Panc1 (cell line): ENCODE results near the gene GHRHR.

Experiments used
- POLR2AphosphoS5 ChIP-seq: IDR thresholded peaks from 2 replicates; pipeline ENCODE4 v1.6.1; 2012; ENCODE audit warnings: mild to moderate bottlenecking, low read depth, low read length, moderate library complexity
- SIN3A ChIP-seq: IDR thresholded peaks from 2 replicates; pipeline ENCODE4 v1.6.1; 2012; ENCODE audit warnings: low read depth, mild to moderate bottlenecking, low read length, moderate library complexity, borderline replicate concordance; ENCODE audit not compliant: insufficient read depth
- TCF7L2 ChIP-seq: IDR thresholded peaks from 2 replicates; pipeline ENCODE4 v1.6.1; 2011; ENCODE audit warnings: mild to moderate bottlenecking, low read depth, low read length, inconsistent platforms
- TF ChIP-seq, protein P1 (sequence below): fragments of 450-650 bp; IDR thresholded peaks from 2 replicates; pipeline ENCODE4 v1.5.1; 2017; ENCODE audit warnings: mild to moderate bottlenecking
- TF ChIP-seq, protein P2 (sequence below), 2 experiments: IDR thresholded peaks; 2 replicates each; pipeline ENCODE4 v1.6.1; 2011 to 2012; ENCODE audit warnings: low read depth in 2 of 2, control low read depth in 1 of 2, low read length in 1 of 2, mild to moderate bottlenecking in 1 of 2, moderate library complexity in 1 of 2; ENCODE audit not compliant: insufficient read depth in 1 of 2

DNA sequence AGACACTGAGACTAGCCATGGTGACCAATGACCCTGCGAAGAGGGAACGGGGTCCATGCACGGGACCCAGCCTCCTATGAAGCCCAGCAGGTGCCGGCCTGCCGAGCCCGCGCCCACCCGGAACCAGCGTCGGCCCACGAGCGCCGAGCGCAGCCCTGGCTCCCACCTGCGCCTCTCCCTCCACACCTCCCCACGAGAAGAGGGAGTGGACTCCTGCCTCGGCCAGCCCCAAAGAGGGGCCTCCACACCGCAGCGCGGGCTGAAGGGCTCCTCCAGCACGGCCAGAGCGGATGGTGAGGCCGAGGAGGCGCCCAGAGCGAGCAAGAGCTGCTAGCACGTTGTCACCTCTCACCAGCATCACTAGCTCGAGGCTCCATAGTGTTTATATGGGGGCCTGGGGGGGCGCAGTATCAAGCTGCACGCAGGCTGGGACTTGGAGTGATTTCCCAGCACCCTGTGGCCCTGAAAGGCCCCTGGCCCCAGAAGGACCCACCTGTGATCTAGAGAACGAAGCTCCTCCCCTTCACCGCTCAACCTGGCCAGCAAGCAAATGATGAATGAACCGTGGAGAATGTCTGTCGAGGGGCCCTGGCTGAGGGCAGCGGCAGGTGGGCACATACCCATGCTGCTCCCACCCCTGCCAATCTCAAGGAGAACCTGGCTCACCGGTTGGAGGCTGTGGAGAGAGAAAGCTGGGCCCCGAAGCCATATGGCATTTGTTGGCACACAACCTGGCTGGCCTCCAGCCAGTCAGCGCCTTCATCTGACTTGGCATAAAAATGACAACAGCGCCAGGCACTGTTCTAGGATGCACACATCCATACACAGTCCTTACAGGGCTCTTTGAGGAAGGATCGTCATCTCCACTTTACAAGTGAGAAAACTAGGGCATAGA, 30.7 kb downstream of the GHRHR start:
- TF ChIP-seq, protein P1, sequence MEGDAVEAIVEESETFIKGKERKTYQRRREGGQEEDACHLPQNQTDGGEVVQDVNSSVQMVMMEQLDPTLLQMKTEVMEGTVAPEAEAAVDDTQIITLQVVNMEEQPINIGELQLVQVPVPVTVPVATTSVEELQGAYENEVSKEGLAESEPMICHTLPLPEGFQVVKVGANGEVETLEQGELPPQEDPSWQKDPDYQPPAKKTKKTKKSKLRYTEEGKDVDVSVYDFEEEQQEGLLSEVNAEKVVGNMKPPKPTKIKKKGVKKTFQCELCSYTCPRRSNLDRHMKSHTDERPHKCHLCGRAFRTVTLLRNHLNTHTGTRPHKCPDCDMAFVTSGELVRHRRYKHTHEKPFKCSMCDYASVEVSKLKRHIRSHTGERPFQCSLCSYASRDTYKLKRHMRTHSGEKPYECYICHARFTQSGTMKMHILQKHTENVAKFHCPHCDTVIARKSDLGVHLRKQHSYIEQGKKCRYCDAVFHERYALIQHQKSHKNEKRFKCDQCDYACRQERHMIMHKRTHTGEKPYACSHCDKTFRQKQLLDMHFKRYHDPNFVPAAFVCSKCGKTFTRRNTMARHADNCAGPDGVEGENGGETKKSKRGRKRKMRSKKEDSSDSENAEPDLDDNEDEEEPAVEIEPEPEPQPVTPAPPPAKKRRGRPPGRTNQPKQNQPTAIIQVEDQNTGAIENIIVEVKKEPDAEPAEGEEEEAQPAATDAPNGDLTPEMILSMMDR = no peak
- no peak for TF ChIP-seq TCF7L2
- TF ChIP-seq SIN3A = no peak
- TF ChIP-seq, protein P2, sequence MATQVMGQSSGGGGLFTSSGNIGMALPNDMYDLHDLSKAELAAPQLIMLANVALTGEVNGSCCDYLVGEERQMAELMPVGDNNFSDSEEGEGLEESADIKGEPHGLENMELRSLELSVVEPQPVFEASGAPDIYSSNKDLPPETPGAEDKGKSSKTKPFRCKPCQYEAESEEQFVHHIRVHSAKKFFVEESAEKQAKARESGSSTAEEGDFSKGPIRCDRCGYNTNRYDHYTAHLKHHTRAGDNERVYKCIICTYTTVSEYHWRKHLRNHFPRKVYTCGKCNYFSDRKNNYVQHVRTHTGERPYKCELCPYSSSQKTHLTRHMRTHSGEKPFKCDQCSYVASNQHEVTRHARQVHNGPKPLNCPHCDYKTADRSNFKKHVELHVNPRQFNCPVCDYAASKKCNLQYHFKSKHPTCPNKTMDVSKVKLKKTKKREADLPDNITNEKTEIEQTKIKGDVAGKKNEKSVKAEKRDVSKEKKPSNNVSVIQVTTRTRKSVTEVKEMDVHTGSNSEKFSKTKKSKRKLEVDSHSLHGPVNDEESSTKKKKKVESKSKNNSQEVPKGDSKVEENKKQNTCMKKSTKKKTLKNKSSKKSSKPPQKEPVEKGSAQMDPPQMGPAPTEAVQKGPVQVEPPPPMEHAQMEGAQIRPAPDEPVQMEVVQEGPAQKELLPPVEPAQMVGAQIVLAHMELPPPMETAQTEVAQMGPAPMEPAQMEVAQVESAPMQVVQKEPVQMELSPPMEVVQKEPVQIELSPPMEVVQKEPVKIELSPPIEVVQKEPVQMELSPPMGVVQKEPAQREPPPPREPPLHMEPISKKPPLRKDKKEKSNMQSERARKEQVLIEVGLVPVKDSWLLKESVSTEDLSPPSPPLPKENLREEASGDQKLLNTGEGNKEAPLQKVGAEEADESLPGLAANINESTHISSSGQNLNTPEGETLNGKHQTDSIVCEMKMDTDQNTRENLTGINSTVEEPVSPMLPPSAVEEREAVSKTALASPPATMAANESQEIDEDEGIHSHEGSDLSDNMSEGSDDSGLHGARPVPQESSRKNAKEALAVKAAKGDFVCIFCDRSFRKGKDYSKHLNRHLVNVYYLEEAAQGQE (IDR thresholded peaks at IDR 0.05; ENCODE audit: insufficient read depth in 1 of 2, low read depth in 2 of 2, low read length in 1 of 2) = no peak
- TF ChIP-seq POLR2AphosphoS5 = no peak
